Uterus (tissue), 2 donors: ENCODE measurements around the gene SNTG2.

Experiments
- POLR2A ChIP-seq, 2 donors: fragments of 450-650 bp; IDR thresholded peaks; one replicate each; pipeline ENCODE4 v1.6.1; 2016; ENCODE audit warnings: antibody characterized with exemption in 2 of 2, mild to moderate bottlenecking in 1 of 2, moderate library complexity in 1 of 2
- TF ChIP-seq, protein P1 (sequence below), 4 experiments: fragments of 200-600 bp in 2 of 4; fragments of 450-650 bp in 2 of 4; sonication (generic) in 2 of 4; IDR thresholded peaks; one replicate each; pipeline ENCODE4 v1.5.1; 2016 to 2019; ENCODE audit warnings: antibody characterized with exemption in 4 of 4, mild to moderate bottlenecking in 2 of 4, moderate library complexity in 1 of 4

DNA sequence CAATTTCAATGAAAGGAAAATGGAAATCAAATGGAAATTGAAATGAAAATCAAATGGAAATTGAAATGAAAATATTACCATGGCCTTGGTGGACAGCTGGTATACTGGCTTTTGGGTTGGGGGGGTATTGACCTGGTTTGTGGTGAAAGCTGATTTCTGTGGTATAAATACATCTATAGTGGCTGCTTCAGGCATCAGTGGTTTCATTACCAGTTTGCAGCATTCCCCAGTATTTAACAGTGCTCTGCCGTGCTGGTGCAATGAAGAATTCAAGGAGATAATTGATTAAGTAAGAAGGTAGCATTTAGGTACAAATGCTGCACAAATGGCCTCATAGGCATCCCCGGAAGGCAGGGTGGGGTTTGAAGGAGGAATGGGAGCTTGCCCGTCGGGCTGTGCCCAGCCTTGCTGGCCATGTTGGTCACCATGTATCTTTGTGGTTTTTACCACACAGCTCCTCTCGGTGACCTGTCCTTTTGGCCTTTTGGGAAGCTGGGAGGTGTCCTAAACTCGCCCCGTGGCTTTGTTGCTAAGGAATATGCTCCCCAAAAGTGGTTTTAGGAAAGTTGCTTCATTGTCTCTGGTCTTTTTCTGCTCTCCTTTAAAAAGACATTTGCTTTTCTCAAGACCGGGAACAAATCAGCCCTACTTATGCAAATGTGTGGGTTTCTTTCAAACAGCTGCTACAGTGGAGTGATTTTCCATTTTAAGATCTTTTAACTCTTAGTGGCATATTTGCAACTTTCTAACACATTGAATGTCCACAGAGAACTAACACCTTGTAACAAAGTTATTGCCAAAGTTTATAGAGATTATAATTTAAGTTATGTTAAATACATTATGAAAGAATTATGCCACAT is 28.6 kb downstream of the SNTG2 start:
- TF ChIP-seq, protein P1, sequence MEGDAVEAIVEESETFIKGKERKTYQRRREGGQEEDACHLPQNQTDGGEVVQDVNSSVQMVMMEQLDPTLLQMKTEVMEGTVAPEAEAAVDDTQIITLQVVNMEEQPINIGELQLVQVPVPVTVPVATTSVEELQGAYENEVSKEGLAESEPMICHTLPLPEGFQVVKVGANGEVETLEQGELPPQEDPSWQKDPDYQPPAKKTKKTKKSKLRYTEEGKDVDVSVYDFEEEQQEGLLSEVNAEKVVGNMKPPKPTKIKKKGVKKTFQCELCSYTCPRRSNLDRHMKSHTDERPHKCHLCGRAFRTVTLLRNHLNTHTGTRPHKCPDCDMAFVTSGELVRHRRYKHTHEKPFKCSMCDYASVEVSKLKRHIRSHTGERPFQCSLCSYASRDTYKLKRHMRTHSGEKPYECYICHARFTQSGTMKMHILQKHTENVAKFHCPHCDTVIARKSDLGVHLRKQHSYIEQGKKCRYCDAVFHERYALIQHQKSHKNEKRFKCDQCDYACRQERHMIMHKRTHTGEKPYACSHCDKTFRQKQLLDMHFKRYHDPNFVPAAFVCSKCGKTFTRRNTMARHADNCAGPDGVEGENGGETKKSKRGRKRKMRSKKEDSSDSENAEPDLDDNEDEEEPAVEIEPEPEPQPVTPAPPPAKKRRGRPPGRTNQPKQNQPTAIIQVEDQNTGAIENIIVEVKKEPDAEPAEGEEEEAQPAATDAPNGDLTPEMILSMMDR (IDR thresholded peaks at IDR 0.05) = no peak
- TF ChIP-seq POLR2A (IDR thresholded peaks at IDR 0.05) = no peak
